ENCODE measurements around the gene ECHDC3. TPM values are rescaled to one million over a fixed set of nuclear protein-coding genes. Genes with fewer than 3 reads are reported as not detected.

Gene ECHDC3
- total RNA-seq, 3 donors from 2014 or later (not counting 1 experiment from before 2014, with no cell fraction given), result 0.38 to 4.8 TPM; not detected in 1

DNA sequence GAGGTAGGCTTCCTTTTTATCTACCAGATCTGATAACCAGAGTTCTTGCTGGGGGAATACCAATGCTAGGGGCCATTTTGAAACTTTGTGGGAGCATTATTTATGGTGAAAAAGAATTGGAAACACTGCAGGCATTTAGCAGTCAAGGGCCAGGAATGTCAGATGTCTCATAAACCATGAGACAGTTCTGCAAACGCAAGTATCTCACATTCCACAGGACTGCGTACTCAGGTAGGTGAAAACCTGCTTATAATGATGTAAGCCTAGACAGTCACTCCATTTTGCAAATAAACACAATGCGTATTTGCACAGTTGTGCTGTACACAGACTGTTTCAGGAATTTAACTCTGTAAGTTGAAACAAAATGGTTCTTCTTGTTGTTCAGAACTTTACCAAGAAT, 33.9 kb downstream of the ECHDC3 start:
- WGBS (ENCODE audit: insufficient coverage), result 98% methylated on average over 3 of the region's 3 CpGs
- ATAC-seq (no peak), DNase-seq (no peak)
- H3K4me1 Mint-ChIP-seq, result no peaks in the 10 kb centered on the region
- Histone ChIP-seq H3K4me1 (ENCODE audit: control insufficient read depth, insufficient read depth, low read length) (no peaks in the 10 kb centered on the region), H3K9me3 (ENCODE audit: control insufficient read depth, insufficient read depth, low read length) (no peaks in the 10 kb centered on the region), H3K4me3 (ENCODE audit: low read length) (no peak overlapping the region), H3K27me3 (ENCODE audit: control insufficient read depth, insufficient read depth, low read length) (no peaks in the 10 kb centered on the region), H3K36me3 (ENCODE audit: control insufficient read depth, insufficient read depth, low read length) (no peaks in the 10 kb centered on the region), H3K27ac (ENCODE audit: low read length) (no peak overlapping the region)
- intact Hi-C loops (cut with micrococcal nuclease), result no loop called here
- TF ChIP-seq, protein P1, sequence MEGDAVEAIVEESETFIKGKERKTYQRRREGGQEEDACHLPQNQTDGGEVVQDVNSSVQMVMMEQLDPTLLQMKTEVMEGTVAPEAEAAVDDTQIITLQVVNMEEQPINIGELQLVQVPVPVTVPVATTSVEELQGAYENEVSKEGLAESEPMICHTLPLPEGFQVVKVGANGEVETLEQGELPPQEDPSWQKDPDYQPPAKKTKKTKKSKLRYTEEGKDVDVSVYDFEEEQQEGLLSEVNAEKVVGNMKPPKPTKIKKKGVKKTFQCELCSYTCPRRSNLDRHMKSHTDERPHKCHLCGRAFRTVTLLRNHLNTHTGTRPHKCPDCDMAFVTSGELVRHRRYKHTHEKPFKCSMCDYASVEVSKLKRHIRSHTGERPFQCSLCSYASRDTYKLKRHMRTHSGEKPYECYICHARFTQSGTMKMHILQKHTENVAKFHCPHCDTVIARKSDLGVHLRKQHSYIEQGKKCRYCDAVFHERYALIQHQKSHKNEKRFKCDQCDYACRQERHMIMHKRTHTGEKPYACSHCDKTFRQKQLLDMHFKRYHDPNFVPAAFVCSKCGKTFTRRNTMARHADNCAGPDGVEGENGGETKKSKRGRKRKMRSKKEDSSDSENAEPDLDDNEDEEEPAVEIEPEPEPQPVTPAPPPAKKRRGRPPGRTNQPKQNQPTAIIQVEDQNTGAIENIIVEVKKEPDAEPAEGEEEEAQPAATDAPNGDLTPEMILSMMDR (IDR thresholded peaks at IDR 0.05), result no peak
- H3K27ac Mint-ChIP-seq, result no peak overlapping the region
- H3K27me3 Mint-ChIP-seq (ENCODE audit: low read depth in 2 of 2), result peaks cover 0 to under 1% of the 10 kb centered on the region in 2 donors
- no peaks in the 10 kb centered on the region for H3K9me3 Mint-ChIP-seq
- no peak overlapping the region for H3K4me3 Mint-ChIP-seq
- H3K36me3 Mint-ChIP-seq, result no peaks in the 10 kb centered on the region

DNA sequence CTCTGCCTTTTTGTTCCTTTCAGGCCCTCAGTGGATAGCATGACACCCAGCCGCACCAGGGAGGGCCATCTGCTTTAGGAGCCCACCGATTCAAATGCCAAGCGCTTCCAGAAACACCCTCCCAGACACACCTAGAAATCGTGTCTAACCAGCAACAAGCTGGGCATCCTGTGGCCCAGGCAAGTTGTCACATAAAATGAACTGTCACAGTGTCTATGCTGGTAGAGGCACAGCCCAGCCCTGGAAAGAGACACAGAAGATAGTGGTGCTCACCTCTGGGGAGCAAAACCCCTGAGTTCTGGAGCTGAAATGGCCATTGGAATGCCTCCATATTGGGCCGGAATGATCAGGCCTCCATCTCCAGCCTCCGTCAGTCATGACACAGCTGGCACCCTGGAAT, 38.9 kb downstream of the ECHDC3 start:
- intact Hi-C loops (cut with micrococcal nuclease), result no loop called here
- Histone ChIP-seq H3K27me3 (ENCODE audit: control insufficient read depth, insufficient read depth, low read length) (no peaks in the 10 kb centered on the region), H3K36me3 (ENCODE audit: control insufficient read depth, insufficient read depth, low read length) (no peaks in the 10 kb centered on the region), H3K27ac (ENCODE audit: low read length) (no peak overlapping the region), H3K4me3 (ENCODE audit: low read length) (no peak overlapping the region), H3K4me1 (ENCODE audit: control insufficient read depth, insufficient read depth, low read length) (no peaks in the 10 kb centered on the region), H3K9me3 (ENCODE audit: control insufficient read depth, insufficient read depth, low read length) (no peaks in the 10 kb centered on the region)
- H3K36me3 Mint-ChIP-seq, result no peaks in the 10 kb centered on the region
- DNase-seq (no peak), ATAC-seq (no peak)
- 94% methylated on average over 6 of the region's 6 CpGs for WGBS (ENCODE audit: insufficient coverage)
- H3K4me1 Mint-ChIP-seq, result no peaks in the 10 kb centered on the region
- TF ChIP-seq, protein P1 (IDR thresholded peaks at IDR 0.05), result no peak
- no peak overlapping the region for H3K4me3 Mint-ChIP-seq
- no peak overlapping the region for H3K27ac Mint-ChIP-seq
- H3K27me3 Mint-ChIP-seq (ENCODE audit: low read depth in 2 of 2), result peaks cover 0 to 8% of the 10 kb centered on the region in 2 donors
- H3K9me3 Mint-ChIP-seq, result no peaks in the 10 kb centered on the region

DNA sequence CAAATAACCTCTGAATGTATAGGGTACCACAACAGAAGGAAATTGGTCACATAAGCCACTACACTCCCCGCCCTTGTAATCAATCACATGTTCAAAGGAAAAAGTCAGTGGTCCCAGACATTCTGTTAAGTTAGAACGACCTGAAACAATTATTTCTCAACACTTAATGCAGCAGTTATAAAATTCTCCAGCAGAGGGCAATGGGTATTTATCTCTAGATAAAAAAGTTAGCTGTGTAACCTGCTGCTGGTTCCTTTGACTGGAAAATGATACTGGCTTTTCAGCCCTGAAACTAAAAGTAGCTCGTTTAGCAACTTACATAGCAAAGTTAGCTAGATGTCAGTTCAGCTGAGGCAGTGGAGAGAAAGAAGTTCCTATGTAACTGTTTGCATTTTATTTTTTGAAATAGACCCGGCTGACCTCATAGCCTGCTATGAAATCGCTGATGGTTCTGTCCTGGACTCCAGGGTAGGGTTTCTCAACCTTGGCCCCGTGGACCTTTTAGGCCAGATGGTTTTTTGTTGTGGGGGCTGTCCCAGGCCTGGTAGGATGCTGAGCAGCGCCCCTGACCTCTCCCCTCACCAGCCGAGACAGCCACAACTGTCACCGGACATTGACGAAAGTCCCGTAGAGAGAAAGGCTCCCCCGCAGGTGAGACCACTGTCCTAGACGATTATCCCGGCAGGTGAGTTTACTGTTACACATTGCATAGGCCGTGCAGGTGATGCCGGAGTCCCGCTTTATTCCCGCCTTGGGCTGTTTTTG, 40.8 kb downstream of the ECHDC3 start:
- H3K27me3 ChIP-seq (ENCODE audit: control insufficient read depth, insufficient read depth, low read length), result no peaks in the 10 kb centered on the region
- H3K36me3 Mint-ChIP-seq, result no peaks in the 10 kb centered on the region
- no peaks in the 10 kb centered on the region for H3K9me3 ChIP-seq (ENCODE audit: control insufficient read depth, insufficient read depth, low read length)
- no peaks in the 10 kb centered on the region for H3K36me3 ChIP-seq (ENCODE audit: control insufficient read depth, insufficient read depth, low read length)
- TF ChIP-seq, protein P1 (IDR thresholded peaks at IDR 0.05), result peak; percentile 54
- 81% methylated on average over 17 of the region's 18 CpGs for WGBS (ENCODE audit: insufficient coverage)
- no peak overlapping the region for H3K4me3 Mint-ChIP-seq
- no peak overlapping the region for H3K27ac ChIP-seq (ENCODE audit: low read length)
- H3K9me3 Mint-ChIP-seq, result no peaks in the 10 kb centered on the region
- no peak overlapping the region for H3K27ac Mint-ChIP-seq
- no peaks in the 10 kb centered on the region for H3K4me1 Mint-ChIP-seq
- peak in 1 of 2 donors; percentile 68 for DNase-seq
- no peak overlapping the region for H3K4me3 ChIP-seq (ENCODE audit: low read length)
- peaks cover 0 to 11% of the 10 kb centered on the region in 2 donors for H3K27me3 Mint-ChIP-seq (ENCODE audit: low read depth in 2 of 2)
- intact Hi-C loops (cut with micrococcal nuclease), result loop anchor here (1.0 kb wide), 1 partner anchor 203 kb away; no protein-coding TSS in a partner anchor
- H3K4me1 ChIP-seq (ENCODE audit: control insufficient read depth, insufficient read depth, low read length), result no peaks in the 10 kb centered on the region
- peak; percentile 40 to 61 (median 58) for ATAC-seq

DNA sequence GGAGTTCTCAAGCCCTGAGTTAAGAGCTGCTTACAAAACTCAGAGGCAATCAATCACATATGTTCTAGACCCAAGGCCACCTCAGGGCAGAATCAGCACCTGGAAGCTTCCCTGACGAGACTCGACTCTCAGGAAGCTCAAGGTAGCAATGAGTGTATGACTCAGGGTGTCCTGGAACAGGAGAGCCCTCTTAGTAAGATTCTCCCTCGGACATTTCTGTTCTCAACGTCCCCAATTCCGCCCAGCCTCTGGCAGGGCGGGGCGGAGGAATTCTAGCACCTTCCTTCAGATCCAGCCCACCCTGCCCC, 41.3 kb downstream of the ECHDC3 start:
- no peak for DNase-seq
- Histone ChIP-seq H3K4me1 (ENCODE audit: control insufficient read depth, insufficient read depth, low read length) (no peaks in the 10 kb centered on the region), H3K27me3 (ENCODE audit: control insufficient read depth, insufficient read depth, low read length) (no peaks in the 10 kb centered on the region), H3K9me3 (ENCODE audit: control insufficient read depth, insufficient read depth, low read length) (no peaks in the 10 kb centered on the region), H3K36me3 (ENCODE audit: control insufficient read depth, insufficient read depth, low read length) (no peaks in the 10 kb centered on the region), H3K4me3 (ENCODE audit: low read length) (no peak overlapping the region), H3K27ac (ENCODE audit: low read length) (no peak overlapping the region)
- Mint-ChIP-seq H3K4me3 (no peak overlapping the region), H3K36me3 (no peaks in the 10 kb centered on the region), H3K27ac (no peak overlapping the region), H3K4me1 (no peaks in the 10 kb centered on the region), H3K27me3 (ENCODE audit: low read depth in 2 of 2) (peaks cover 0 to 12% of the 10 kb centered on the region in 2 donors), H3K9me3 (no peaks in the 10 kb centered on the region)
- TF ChIP-seq, protein P1 (IDR thresholded peaks at IDR 0.05), result no peak
- no peak for ATAC-seq
- intact Hi-C loops (cut with micrococcal nuclease), result loop anchor here (1.0 kb wide), 1 partner anchor 203 kb away; no protein-coding TSS in a partner anchor
- WGBS (ENCODE audit: insufficient coverage), result 83% methylated on average over 7 of the region's 7 CpGs

Data from natural killer cell (primary cell).